RWPE1 (cell line): ENCODE data around the gene ARHGEF19.

Experiments
- CTCF ChIA-PET: fragments of 350-600 bp; sonication (Branson Sonifier 250); formaldehyde crosslinking; extraction: SDS; loops from one replicate; lab custom pipeline; 2021; lab: Yijun Ruan, JAX
- POLR2A ChIA-PET: fragments of 400-600 bp; formaldehyde crosslinking; extraction: SDS; loops from one replicate; lab custom pipeline; 2020; ENCODE audit warnings: antibody characterized with exemption; ENCODE audit not compliant: low non-redundant PET; lab: Yijun Ruan, JAX
- DNase-seq: peaks from one replicate; pipeline ENCODE4 v3.0.0; 2012; ENCODE audit warnings: low spot score
- H3K27ac ChIP-seq: fragments of 450-650 bp; 2 replicates; pipeline ENCODE4 v1.5.1; 2017
- TF ChIP-seq, protein P1 (sequence below): fragments of 450-650 bp; conservative IDR thresholded peaks from 2 replicates; pipeline ENCODE4 v1.5.1; 2017; ENCODE audit warnings: low read depth, mild to moderate bottlenecking

Gene ARHGEF19

DNA sequence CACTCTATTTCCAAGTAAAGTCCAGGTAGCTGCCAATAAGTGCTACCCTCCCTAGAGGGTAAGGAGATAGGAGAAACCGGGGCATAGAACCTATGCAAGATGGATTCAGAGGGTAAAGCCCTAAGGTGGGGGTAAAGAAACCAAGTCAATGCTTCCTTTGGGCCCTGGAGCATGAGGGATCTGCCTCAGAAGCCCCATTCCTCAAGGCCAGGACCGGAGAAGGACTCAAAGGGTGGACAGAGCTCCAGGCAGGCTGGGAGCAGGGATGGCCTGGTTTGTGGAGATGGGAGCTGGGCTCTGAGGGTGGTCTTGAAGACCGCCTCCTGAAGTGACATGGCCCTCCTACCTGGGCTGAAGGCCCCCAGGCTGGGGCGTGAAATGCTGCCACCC, 60.5 kb downstream of the ARHGEF19 start:
- TF ChIP-seq, protein P1, sequence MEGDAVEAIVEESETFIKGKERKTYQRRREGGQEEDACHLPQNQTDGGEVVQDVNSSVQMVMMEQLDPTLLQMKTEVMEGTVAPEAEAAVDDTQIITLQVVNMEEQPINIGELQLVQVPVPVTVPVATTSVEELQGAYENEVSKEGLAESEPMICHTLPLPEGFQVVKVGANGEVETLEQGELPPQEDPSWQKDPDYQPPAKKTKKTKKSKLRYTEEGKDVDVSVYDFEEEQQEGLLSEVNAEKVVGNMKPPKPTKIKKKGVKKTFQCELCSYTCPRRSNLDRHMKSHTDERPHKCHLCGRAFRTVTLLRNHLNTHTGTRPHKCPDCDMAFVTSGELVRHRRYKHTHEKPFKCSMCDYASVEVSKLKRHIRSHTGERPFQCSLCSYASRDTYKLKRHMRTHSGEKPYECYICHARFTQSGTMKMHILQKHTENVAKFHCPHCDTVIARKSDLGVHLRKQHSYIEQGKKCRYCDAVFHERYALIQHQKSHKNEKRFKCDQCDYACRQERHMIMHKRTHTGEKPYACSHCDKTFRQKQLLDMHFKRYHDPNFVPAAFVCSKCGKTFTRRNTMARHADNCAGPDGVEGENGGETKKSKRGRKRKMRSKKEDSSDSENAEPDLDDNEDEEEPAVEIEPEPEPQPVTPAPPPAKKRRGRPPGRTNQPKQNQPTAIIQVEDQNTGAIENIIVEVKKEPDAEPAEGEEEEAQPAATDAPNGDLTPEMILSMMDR = no peak
- CTCF ChIA-PET = interaction anchor here (0.7 to 4.1 kb wide), 2 partner anchors 70 to 84 kb away, joined by 3 to 22 read pairs; no protein-coding TSS in a partner anchor
- POLR2A ChIA-PET = no interaction called here
- DNase-seq = no peak
- H3K27ac ChIP-seq = peak overlapping the region; percentile 99

DNA sequence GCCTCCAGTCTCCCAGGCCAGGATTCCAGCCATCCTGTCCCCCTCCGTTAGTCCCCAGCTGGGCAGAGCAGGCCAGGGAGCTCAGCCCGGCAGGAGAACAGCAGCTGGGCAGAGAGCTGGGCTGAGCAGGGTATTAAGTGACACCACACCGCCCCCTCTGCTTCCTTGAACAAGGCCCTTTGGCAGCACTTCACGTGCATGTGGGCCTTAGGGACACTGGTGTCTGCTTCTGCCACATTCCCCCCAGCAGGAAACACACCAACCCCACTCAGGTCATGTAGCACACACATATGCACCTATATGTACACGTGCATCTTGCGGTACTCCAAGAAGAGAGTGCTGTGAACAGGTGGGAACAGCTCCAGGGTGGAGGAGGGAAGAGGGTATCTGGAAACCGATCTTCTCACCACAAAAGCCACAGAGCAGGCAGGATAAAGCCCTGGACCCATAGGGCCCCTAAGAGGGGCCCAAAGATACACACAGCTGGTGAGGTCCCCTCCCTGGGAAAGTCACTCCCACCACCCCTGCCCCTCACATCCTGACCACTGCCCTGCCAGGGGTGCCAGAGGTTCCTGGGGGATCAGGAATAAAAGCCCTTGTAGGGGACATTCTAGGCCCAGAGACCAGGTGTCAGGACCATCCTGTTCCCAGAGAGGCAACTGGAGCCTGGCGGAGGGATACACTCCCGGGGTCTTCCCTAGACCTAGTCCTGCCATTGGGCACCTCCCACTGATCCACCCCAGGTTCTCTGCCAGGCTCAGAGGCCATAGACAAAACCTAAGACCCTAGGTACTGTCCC, 61.1 kb downstream of the ARHGEF19 start:
- peak overlapping the region; percentile 99 for H3K27ac ChIP-seq
- DNase-seq = no peak
- POLR2A ChIA-PET = no interaction called here
- CTCF ChIA-PET = interaction anchor here (0.5 to 4.1 kb wide), 2 partner anchors 12 to 69 kb away, joined by 3 to 22 read pairs; no protein-coding TSS in a partner anchor
- TF ChIP-seq, protein P1 = no peak

DNA sequence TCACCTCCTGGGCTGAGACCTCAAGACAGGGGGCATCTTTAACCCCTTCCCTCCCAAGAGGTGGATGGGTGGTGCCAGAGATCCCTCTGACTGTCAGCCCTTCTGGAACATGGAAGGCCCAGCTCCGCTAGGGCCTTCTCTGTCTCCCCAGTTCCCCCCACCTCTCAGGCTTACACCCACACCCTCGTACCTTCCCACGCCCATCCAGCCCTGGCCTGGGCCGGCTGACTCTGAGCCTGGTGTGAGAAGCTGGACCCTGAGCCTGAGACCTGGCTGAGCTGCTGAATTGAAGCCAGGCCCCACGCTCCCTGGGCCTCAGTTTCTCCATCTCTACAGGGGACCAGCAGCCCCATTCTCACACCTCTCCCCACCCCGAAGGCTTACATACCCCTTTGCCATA, 61.9 kb downstream of the ARHGEF19 start:
- no peak for DNase-seq
- ChIA-PET CTCF (interaction anchor here (0.5 to 4.1 kb wide), 3 partner anchors 13 to 71 kb away, joined by 3 to 22 read pairs (median 3); no protein-coding TSS in a partner anchor), POLR2A (no interaction called here)
- peak overlapping the region; percentile 99 for H3K27ac ChIP-seq
- TF ChIP-seq, protein P1 = no peak

DNA sequence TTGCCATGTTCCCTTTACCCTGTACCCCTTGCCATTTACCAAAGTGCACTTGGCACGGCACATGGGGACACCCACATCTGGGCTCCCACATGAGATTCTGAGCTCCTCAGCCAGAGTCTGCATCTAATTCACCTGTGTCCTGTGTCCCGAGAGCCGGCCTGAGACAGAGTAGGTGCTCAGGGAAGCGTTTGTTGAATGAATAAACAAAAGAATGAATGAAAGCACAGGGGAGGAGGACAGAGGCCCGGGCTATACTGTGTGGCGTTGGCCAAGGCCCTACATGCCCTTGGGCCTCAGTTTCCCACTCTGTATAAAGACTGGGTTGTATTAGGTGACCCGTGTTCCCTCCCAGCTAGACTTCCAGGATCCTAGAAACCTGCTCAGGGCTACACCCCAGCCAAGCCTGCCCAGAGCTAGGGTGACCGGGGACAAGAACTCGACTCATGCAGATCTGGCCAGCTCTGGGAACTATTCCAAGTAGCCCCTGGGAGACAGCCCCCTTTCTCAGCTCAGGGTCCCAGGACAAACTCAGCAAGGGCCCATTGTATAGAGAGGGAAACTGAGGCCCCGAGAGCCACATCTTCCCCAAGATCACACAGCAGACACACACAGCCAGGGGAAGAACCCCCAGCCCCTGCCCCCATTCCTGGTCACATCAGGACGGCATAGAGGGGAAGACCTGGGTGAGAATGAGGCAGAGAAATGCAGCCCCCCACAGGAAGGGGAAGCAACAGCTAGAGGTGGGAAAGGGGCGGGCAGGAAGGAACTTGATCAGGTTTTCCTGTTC, 62.6 kb downstream of the ARHGEF19 start:
- CTCF ChIA-PET = interaction anchor here (0.7 to 4.1 kb wide), 3 partner anchors 39 to 71 kb away, joined by 3 to 22 read pairs (median 3); no protein-coding TSS in a partner anchor
- POLR2A ChIA-PET = interaction anchor here (0.6 kb wide), 1 partner anchor 21 kb away, joined by 5 read pairs; no protein-coding TSS in a partner anchor
- TF ChIP-seq, protein P1 = no peak
- no peak for DNase-seq
- peak overlapping the region; percentile 99 for H3K27ac ChIP-seq

DNA sequence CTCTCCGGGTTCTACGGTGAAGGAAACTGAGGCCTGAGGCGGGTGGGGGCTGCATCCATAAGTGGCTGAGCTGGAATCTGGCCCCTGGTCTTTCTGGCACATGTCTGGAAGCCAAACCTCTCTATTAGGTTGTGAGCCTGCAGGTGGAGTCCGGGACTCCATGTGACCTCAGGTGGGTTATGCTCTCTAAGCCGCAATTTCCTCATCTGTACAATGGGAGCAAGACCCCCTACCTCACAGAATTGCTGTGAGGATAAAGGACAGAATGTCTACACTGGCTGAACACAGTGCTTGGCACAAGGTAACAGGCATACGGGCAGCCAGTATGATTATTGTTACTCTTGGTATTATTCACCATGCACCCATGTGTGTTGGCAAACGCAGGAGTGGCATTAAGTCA, 63.3 kb downstream of the ARHGEF19 start:
- DNase-seq = no peak
- H3K27ac ChIP-seq = peak overlapping the region; percentile 99
- ChIA-PET CTCF (interaction anchor here (0.7 to 4.1 kb wide), 2 partner anchors 67 to 68 kb away, joined by 3 to 22 read pairs; no protein-coding TSS in a partner anchor), POLR2A (interaction anchor here (0.6 kb wide), 1 partner anchor 22 kb away, joined by 5 read pairs; no protein-coding TSS in a partner anchor)
- TF ChIP-seq, protein P1 = no peak
